A549 treated with Hydrocortisone at 1 μM for 4 hours (cell line): ENCODE data around the gene RPS15. TPM values are rescaled to one million over a fixed set of nuclear protein-coding genes. Genes with fewer than 3 reads are reported as not detected.

ENCODE experiments used
- total RNA-seq: library from RNA; stranded (reverse); fragments of 200-300 nt; extraction: Qiagen RNA extraction; gene quantifications from 5 replicates; pipeline ENCODE4 v1.2.3, GENCODE V29; 2022

RPS15 gene
- 1,250 to 2,075 TPM (median 1,916 TPM) in 5 replicates for total RNA-seq

DNA sequence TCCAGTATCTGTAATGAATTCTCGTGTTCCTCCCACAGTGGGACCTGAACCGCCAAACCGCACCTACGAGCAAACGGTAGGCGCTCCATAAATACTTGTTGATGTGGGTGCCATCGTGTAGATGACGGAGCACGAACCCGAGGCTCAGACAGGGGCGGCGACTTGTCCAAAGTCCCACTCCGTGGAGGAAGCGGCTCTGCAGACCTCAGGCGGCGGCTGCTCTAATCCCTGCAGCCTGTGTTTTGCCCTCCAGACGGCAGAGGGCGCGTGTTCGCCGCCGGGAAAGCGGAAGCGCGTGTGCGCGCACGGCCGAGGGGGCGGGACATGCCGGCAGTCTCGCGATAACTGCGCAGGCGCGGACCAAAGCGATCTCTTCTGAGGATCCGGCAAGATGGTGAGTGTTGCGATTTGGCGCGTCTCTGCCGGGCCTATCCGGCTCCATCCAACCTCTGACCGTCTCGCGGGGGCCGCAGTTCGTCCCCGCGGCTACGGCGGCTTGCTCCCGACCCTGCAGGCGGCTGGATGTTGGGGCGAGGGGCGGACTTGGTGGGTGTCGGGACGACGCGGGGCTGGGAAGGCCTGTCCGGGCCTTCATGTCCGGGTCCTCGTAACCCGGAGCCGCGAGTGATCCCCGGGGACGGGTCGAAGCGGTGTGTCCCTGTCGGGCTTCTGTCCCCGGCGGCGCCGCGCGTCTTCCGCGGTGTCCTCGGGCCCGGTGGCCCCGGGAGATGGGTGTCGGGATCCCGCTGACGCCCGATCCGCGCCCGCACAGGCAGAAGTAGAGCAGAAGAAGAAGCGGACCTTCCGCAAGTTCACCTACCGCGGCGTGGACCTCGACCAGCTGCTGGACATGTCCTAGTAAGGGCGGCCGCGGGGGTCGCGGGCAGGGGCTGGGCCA is at the start of gene RPS15:
Gene RPS15, plus strand, starts transcription at position 362 of the 898 bp plus-strand sequence. Its CDS starts 30 bp downstream, at position 392.

DNA sequence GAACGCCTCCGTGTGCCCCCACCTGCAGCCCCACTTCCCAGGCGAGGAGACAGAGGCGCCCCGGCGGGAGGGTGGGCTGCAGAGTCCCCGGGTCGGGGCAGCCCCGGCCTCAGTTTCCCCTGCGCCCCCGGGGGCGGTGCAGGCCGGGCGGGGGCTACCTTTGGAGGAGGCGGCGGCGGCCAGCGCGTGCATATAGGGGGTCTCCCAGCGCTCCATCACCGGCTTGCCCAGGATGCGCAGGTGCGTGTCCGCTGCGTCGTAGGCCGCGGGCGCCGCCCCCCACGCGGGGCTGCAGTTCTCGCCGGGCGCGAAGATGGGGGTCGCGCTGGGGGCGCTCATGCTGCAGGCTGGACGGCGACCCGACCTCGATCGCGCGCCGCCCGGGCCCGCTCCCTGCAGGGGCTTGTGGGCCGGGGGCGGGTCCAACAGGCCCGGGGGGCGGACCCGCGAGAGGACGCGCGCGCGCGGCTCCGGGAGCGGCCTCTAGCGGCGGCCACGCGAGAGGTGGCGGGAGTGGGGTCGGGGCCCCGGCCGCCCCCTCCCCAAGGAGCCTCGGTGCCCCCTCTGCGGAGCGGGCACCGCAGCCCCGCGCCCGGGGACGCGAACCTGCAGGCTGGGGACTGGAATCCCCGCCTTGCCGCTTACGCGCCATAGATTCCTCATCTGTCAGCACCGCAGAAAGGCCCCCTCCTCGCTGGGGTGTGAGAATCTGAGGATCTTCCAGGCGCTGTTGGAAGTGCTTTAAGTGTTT is 36.9 kb upstream of the RPS15 start, which contains the start of gene GAMT:
Gene GAMT, minus strand, starts transcription at position 405 of the 751 bp plus-strand sequence. Its CDS starts 66 bp downstream, at position 339.

DNA sequence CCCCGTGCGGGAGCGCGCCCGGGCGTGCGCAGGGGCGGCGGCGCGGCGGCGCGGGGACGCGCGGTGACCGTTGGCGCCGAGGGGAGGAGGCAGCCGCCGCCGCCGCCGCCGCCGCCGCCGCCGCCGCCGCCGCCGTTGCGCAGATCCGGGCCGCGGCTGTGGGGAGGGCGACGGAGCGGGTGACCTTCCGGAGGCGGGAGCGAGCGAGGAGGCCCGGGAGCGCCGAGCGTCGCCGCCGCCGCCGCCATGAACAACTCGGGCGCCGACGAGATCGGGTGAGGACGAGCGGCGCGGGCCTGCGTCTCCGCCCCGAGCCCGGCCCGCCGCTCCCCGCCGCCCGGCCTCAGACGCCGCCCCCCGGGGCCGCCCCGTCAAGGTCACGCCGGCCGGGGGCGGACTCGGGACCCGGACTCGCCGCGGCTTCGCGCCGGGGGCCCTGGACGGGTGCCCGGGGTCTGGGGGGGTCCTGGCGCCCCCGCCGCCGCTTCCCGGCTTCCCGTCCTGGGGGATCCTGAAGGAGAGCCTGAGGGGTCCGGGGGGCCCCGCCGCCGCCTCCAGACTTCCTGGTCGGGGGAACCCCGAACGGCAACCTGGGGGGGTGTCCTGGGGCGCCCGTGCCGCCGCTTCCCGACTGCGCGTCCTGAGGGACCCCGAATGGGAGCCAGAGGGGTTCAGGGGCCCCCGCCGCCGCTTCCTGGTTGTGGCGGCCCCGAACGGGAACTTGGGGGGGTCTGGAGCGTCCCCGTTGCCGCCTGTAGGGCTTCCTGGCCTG is 30.5 kb upstream of the RPS15 start, which contains the start of gene DAZAP1:
Gene DAZAP1, plus strand, starts transcription at position 59 of the 772 bp plus-strand sequence. Its CDS starts 188 bp downstream, at position 247.

DNA sequence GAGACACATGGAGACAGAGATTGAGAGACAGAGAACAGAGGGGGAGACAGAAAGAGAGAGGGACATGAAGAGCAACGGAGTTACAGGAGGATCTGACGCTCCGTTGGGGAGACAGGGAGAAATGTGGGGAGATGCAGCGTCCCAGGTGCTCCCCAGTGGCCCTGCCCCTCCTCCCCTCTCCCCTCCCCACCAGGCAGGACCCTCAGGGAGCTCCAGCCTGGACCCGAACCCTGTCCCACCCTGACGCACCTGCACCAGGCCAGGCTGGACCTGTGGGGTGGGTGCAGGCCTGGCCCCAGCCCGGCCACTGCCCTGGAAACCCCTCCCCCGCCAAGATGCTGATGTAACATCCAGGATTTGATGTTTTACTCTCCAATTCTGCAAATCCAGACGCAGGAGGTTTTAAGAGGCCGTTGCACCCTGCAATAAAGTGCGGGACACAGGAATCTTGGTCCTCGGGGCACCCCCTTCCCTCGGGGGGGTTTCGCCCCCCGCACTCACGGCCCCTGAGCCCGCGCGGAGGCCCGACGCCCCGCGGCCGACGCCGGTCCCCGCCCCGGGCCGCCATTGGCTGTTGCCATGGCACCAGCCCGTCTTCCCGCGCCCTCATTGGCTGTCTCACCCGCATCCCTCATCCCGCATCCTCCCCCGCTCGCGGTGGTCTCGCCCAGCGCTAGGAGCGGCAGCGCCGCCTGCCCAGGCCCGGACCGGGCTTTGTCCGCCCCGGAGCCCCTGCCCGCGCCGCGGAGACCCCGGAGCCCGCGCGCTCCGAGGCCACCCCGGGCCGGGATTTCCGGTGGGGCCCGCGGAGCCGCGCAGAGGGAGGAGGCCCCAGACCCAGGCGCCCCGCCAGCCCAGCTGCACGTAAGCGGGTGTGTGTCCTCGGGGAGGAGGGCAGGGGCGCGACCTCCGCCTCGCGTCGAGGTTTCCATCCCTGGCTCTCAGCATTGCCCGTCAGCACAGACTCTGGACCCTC is 11.6 kb downstream of the RPS15 start, which contains the start of gene APC2:
Gene APC2, plus strand, starts transcription at position 655 of the 976 bp plus-strand sequence. CDS start 2,881 bp downstream, outside the sequence.

DNA sequence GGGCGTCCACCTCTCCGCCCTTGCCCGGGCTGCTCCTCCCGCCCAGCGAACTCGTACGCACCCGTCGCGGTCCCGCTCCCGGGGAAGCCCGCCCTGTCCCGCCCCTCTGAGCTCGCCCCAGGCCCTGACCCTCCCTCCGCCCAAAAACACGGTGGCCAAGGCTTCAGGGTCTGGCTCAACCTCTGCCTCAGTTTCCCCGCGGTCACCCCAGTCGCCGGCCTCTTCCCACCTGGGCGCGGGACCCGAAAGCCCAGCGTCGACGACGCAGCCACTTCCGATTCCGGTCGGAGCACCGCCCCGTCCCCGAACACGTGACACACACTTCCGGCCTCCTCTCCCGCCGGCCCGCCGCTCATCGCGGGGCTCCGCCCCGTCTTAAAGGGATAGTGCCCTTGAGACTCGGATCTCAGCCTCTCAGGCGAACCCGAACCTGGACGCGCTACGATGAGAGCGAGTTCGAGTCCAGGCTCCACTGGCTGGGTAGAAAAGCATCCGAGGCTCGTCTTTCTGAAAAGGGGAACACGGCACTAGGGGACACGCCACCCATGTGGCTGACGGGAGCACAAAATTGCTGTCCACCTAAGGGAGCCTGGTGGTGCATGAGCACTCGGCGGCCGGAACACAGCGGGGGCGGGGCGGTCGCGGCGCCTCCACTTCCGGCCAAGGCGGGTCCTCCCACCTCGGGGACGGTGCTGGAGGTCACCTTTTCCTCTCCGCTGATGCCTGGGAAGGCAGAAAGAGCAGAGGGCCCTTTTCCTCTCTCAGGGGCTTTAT is 40.9 kb downstream of the RPS15 start, which contains the start of gene C19orf25:
Gene C19orf25, minus strand, starts transcription at position 282 of the 774 bp plus-strand sequence. CDS start 312 bp downstream, outside the sequence.

Other genes starting within 250 kb of the RPS15 start
- 34.1 to 37.9 TPM (median 35.8 TPM) in 5 replicates for gene STK11, start 232.6 kb upstream of the RPS15 start, total RNA-seq
- 2.9 to 4.1 TPM (median 4.0 TPM) in 5 replicates for gene CBARP, start 200.4 kb upstream of the RPS15 start, total RNA-seq
- gene ATP5F1D, start 196.6 kb upstream of the RPS15 start, total RNA-seq, result 73.6 to 182 TPM (median 168 TPM) in 5 replicates
- 48.0 to 55.8 TPM (median 51.1 TPM) in 5 replicates for gene MIDN, start 189.8 kb upstream of the RPS15 start, total RNA-seq
- 90.9 to 225 TPM (median 100 TPM) in 5 replicates for gene CIRBP, start 169.1 kb upstream of the RPS15 start, total RNA-seq
- 44.2 to 95.1 TPM (median 77.5 TPM) in 5 replicates for gene FAM174C, start 162.9 kb upstream of the RPS15 start, total RNA-seq
- gene EFNA2, start 152.5 kb upstream of the RPS15 start, total RNA-seq, result 1.0 to 2.3 TPM (median 2.0 TPM) in 5 replicates
- 67.0 to 76.3 TPM (median 74.3 TPM) in 5 replicates for gene NDUFS7, start 54.5 kb upstream of the RPS15 start, total RNA-seq
- 26.9 to 45.6 TPM (median 41.2 TPM) in 5 replicates for gene GAMT, start 36.9 kb upstream of the RPS15 start, total RNA-seq
- 81.0 to 103 TPM (median 96.2 TPM) in 5 replicates for gene DAZAP1, start 30.8 kb upstream of the RPS15 start, total RNA-seq
- gene APC2, start 11.7 kb downstream of the RPS15 start, total RNA-seq, result 0.78 to 2.5 TPM (median 1.7 TPM) in 5 replicates
- gene C19orf25, start 40.8 kb downstream of the RPS15 start, total RNA-seq, result 10.4 to 18.8 TPM (median 16.6 TPM) in 5 replicates
- 0.64 to 1.0 TPM (median 0.85 TPM) in 5 replicates for gene PCSK4, start 52.0 kb downstream of the RPS15 start, total RNA-seq
- gene REEP6, start 52.8 kb downstream of the RPS15 start, total RNA-seq, result 3.9 to 6.6 TPM (median 4.9 TPM) in 5 replicates
- 3.4 to 4.2 TPM (median 3.5 TPM) in 5 replicates for gene ADAMTSL5, start 74.6 kb downstream of the RPS15 start, total RNA-seq
- not detected in 5 replicates for gene PLK5, start 85.7 kb downstream of the RPS15 start, total RNA-seq
- 6.5 to 11.6 TPM (median 10.8 TPM) in 5 replicates for gene MEX3D, start 129.9 kb downstream of the RPS15 start, total RNA-seq
- 37.1 to 49.0 TPM (median 46.7 TPM) in 5 replicates for gene MBD3, start 154.5 kb downstream of the RPS15 start, total RNA-seq
- 68.4 to 207 TPM (median 177 TPM) in 5 replicates for gene UQCR11, start 167.1 kb downstream of the RPS15 start, total RNA-seq
- gene TCF3, start 214.2 kb downstream of the RPS15 start, total RNA-seq, result 56.3 to 67.3 TPM (median 66.2 TPM) in 5 replicates